HG03442 (cell line): ENCODE data around the gene SCN3A.

Experiments used
- ATAC-seq: cut with Tn5 transposase; IDR thresholded peaks from one replicate; pipeline ENCODE4 v1.9.1; 2021; ENCODE audit warnings: mild to moderate bottlenecking, moderate library complexity; ENCODE audit not compliant: unreplicated experiment

The SCN3A gene

DNA sequence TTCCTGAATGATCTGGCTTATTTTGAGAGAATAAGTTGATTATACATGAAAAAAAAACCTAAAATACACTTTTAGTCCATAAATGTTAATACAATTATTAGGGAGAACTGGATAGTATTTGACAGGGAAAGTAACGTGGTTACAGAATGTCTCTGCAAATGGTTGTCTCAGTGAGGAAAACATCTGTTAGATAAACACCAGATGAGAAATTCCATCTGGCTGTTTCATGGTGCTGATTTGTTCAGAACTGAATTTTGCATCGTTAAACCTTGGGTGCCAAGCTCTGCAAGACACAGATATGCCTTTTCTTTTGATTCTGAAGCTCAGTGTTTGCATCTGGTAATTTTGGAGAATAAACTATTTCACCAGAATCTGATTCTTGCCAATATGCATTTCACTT is 90.4 kb downstream of the SCN3A start:
- ATAC-seq, result no peak

- no peak for ATAC-seq
Observed at GRCh38 chr2:165112789-165113188, 91.1 kb downstream of the SCN3A start.

DNA sequence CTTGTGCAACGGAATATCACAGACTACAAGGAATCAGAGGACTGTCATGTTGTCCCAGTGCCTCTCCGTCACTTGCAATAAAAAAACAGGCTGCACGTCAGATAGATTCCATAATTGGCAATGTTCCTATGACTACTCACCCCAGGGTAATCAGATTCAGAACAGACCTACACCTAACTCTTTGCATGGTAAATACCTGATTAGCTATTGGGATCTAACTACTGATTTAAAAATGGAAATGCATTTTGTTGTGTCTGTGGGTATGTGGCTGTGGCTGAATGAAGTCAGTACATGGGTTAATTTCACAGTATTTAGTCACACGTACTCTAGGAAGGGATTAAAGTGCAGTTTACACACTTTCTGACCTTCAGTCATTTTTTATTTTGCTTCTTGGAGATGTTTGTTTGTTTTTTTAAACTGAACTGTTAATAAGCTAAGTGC is 91.7 kb downstream of the SCN3A start:
- no peak for ATAC-seq

DNA sequence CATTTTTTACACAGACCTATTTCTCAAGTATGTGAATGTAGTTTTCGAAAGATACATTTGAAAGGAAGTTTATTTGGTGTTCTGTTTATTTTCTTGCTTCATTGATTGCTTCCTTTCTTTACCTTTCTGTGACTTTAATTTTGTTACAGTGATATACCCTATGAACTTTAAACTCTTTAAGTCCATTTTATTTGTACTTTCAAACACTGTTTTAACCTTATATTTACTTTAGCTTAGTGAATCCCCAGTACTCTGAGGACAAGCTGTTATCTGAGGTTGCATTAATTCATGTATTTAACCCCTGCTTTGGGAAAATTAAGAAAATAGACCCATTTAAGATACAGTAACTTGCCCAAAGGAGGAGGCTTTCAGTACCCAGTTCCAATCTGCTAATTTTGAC is 93.5 kb downstream of the SCN3A start:
- no peak for ATAC-seq

DNA sequence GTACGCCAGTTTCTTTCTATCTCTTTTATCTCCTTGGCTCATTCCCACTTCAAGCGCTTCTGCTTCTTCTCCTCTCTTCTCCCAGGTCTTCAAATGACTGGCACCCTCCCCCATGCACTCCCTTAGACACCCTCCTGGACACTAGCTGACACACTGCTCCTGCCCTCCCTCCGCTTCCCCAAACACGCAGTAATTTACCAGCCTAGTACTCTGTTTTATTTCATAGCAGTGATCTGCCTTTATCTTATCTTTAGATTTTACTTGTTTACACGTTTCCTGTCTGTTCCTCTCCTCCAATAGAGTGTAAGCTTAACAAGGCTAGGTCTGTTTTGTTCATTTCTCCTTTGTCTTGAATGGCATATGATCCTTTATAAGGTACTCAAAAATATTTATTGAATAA is 93.9 kb downstream of the SCN3A start:
- no peak for ATAC-seq

GRCh38 chr2:165105926-165106325 is 97.9 kb downstream of the SCN3A start:
- ATAC-seq, result no peak

GRCh38 chr2:165087933-165088901 is 115.6 kb downstream of the SCN3A start:
- no peak for ATAC-seq

DNA sequence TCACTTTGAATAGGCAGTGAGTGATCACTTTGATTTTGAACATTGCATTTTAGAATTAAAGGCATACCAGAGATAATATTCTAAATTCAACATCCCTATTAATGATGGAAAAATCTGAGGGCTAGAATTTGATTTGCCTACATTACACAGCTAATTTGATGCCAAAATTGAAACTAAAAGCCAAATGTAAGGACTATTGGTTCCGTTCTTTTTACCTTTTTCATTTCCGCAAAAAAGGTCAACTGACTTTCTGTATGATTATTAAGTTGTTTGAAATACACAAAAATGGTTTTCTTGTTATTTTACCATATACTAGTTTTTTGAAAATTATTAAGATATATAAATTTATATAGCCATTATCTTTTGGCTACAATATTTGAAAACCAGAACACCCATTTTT is 117.5 kb downstream of the SCN3A start:
- ATAC-seq, result no peak

- ATAC-seq, result no peak
Observed at GRCh38 chr2:165083326-165083725, 120.5 kb downstream of the SCN3A start.

DNA sequence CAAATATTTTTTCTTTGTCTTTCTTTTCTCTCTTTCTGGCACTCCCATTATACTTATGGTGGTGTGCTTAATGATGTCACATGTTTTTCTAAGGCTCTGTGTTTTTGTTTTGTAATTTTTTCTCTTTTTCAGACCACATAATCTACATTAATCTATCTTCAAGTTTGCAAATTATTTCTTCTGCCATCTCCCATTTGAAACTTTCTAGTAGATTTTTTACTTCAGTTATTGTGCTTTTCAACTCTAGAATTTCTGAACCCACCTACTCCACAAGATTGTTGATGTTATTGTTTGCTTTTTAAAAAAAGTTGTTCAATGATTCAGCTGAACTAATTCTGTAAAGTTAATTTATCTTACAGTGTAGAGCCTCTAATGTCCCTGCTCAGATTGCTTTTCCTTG is 121.4 kb downstream of the SCN3A start:
- no peak for ATAC-seq

- ATAC-seq, result no peak
Observed at GRCh38 chr2:165081276-165081675, 122.6 kb downstream of the SCN3A start.

DNA sequence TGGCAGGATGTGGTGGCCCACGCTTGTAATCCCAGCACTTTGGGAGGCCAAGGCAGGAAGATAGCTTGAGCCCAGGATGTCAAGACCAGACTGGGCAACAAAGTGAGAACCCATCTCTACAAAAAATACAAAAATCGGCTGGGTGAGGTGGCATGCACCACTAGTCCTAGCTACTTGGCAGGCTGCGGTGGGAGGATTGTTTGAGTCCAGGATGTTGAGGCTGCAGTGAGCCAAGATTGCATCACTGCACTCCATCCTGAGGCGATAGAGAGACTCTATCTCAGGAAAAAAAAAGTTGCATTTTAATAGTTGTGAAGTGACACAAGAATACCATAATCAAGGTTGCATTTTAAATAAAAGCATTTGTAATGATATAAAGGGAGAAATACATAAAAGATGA is 124.4 kb downstream of the SCN3A start:
- ATAC-seq, result no peak

- ATAC-seq, result no peak
Observed at GRCh38 chr2:165078913-165079312, 124.9 kb downstream of the SCN3A start.

GRCh38 chr2:165074884-165075283 is 129.0 kb downstream of the SCN3A start:
- ATAC-seq, result no peak

DNA sequence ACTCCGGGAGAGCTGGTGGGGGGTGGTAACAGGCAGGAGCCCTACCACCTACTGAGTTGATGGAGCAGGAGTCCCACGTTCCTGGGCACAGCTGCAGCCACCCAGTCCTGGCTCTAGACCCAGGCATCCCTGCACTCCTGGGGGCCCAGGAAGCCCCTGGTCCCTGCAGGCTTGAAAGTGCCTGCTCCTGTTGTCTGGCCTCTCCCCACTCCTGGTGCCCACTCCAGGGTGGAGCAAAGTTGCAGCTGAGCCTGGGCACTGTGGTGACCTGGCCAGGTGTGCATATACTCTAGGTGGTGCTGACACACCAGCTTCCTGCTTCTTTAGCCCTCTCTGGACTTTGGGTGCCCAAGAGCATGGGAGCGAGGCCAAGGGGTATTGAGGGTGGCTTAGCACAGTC is 129.5 kb downstream of the SCN3A start:
- ATAC-seq, result no peak

DNA sequence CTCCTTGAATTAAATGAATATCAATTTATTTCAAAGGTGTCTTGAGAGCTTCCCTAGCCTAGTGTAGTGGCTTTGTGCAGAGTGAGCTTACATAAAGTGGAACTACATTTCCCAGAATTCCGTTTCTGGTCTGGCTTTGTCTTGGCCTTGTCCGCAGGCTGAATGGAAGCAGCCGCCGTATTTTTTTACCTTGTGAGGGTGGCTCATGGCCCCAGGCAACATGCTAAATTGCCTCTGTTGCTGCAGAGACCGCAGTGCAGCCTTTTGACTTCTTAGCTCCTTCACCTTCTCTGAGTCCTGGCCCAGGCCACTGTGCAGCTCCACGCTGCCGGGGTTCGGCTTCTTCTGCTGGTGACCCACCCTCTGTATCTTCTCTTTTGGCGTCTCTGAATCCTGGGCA is 133.8 kb downstream of the SCN3A start:
- ATAC-seq, result no peak

GRCh38 chr2:165069151-165069550 is 134.7 kb downstream of the SCN3A start:
- no peak for ATAC-seq

DNA sequence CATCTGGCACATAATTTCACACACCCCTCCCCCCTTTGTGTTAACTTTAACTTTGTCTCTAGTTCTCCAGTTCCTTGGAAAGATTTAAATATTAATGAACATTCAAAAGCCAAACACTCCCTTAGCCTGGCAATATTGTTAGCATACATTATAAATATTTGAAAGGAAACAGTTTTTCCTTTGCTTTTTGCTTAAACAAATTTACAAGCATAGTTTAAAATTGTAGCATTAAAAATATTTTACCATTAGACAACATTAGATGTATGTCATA is 135.4 kb downstream of the SCN3A start:
- ATAC-seq, result no peak

DNA sequence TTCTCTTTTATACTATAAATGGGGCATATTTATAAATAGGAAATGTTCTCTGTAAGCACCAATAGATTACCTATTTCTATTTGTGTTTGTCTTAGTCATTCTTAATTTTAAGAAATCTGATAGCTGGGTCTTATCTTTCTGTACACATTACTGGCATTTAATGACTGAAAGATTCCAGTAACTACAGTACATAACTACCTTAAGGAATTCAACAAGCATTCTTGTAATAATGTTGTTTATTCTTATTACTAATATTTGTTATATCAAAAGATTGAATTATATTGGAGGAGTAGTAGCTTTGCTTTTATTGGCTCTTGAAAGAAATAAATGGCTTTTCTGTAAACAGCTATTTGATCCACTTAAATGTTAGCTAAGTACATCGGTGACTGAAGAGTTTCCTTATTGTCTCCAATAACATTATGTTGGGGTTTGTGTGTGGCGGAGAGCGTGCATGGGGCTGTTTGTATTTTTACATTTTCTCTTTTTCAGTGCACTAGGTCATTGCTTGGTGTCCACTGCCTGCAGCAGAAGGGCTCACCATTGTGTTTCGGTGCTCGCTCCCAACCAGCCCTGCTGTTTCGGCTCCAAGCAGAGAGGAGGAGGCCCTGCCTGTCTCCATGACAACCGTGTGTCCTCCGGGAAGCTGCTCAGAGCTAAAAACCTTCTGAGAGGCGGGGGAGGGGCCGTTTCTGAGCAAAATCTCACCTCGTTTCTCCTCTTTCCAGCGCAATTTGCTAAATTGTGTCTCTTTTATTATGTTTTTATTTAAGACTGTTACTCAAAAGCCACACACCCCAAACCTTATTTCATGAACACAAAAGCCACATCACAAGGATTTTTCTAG is 136.0 kb downstream of the SCN3A start:
- no peak for ATAC-seq

DNA sequence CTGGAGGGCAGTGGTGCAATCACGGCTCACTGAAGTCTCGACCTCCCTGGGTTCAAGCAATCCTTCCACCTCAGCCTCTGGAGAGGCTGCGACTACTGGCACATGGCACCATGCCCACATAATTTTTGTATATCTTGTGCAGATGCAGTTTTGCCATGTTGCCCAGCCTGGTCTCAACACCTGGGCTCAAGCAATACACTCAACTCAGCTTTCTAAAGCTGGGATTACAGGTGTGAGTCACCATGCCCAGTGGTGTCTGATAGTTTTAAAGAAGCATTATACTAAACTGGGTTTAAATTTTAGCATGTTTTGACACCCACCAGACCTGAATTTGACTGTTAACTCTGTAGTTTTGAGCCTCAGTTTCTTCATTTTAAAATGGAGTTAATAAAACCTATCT is 139.1 kb downstream of the SCN3A start:
- ATAC-seq, result no peak

DNA sequence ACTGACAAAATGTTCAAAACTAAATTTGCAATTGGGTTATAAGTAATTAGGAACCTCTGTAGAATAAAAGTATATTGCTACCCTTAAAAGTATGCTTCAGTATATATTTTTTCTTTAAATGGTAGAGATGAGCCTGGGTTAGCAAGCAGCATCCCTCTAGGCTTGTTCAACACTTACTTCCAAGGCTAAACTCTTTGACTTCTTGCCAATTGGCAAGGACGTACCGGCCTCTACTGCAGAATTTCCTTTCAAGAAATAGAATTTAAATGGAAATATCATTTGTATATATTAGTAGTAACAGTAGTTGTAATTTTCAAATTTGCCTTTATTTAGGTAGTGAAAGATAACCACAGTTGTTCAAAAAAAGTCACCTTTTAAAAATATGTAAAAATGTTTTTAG is 143.4 kb downstream of the SCN3A start:
- ATAC-seq, result no peak
